Muscle of leg (tissue), 11 donors: Measurements from ENCODE around the gene KRTAP10-6. TPM values are rescaled to one million over a fixed set of nuclear protein-coding genes. Genes with fewer than 3 reads are reported as not detected.
"Not testable (repeated sequence)": the region's sequence is repeated elsewhere in the genome, so short reads cannot be mapped to it uniquely, and the experiment has no call there.

ENCODE experiments used
- DNase-seq: peaks from one replicate; pipeline ENCODE4 v3.0.0; 2013
- H3K27ac ChIP-seq: one replicate; pipeline ENCODE4 v1.5.1; 2013; ENCODE audit warnings: mild to moderate bottlenecking, low read length, control low read depth
- H3K27me3 ChIP-seq: one replicate; pipeline ENCODE4 v1.6.1; 2013; ENCODE audit warnings: low read length; ENCODE audit not compliant: control insufficient read depth, insufficient read depth
- H3K36me3 ChIP-seq: one replicate; pipeline ENCODE4 v1.6.1; 2013; ENCODE audit warnings: low read length; ENCODE audit not compliant: control insufficient read depth, insufficient read depth
- H3K4me1 ChIP-seq: one replicate; pipeline ENCODE4 v1.6.1; 2013; ENCODE audit warnings: low read length; ENCODE audit not compliant: control insufficient read depth, insufficient read depth
- H3K4me3 ChIP-seq: one replicate; pipeline ENCODE4 v1.5.1; 2013; ENCODE audit warnings: low read length, control low read depth
- H3K9me3 ChIP-seq: replicated peaks from 2 replicates; pipeline ENCODE4 v1.6.1; 2013; ENCODE audit warnings: low read depth, low read length; ENCODE audit not compliant: control insufficient read depth
- WGBS: methylation state at CpG from one replicate; pipeline ENCODE4 v1.1.5; 2013; ENCODE audit warnings: missing lambda C conversion rate; ENCODE audit not compliant: insufficient coverage; 5-methylcytosine and 5-hydroxymethylcytosine counted together
- polyA plus RNA-seq, 8 donors: library from polyadenylated mRNA; unstranded; fragments of 120-200 nt; gene quantifications; one replicate each; pipeline versions ENCODE4 v1.2.1 to v1.2.3, GENCODE V29; 2013; ENCODE audit warnings: inconsistent platforms in 1 of 8, low replicate concordance in 1 of 8; ENCODE audit not compliant: insufficient read length in 8 of 8, insufficient read depth in 1 of 8
- total RNA-seq: library from RNA; stranded (reverse); fragments of 120-200 nt; gene quantifications from one replicate; pipeline ENCODE4 v1.2.4, GENCODE V29; 2013

Gene KRTAP10-6
- total and polyA plus RNA-seq, 9 donors, result not detected

DNA sequence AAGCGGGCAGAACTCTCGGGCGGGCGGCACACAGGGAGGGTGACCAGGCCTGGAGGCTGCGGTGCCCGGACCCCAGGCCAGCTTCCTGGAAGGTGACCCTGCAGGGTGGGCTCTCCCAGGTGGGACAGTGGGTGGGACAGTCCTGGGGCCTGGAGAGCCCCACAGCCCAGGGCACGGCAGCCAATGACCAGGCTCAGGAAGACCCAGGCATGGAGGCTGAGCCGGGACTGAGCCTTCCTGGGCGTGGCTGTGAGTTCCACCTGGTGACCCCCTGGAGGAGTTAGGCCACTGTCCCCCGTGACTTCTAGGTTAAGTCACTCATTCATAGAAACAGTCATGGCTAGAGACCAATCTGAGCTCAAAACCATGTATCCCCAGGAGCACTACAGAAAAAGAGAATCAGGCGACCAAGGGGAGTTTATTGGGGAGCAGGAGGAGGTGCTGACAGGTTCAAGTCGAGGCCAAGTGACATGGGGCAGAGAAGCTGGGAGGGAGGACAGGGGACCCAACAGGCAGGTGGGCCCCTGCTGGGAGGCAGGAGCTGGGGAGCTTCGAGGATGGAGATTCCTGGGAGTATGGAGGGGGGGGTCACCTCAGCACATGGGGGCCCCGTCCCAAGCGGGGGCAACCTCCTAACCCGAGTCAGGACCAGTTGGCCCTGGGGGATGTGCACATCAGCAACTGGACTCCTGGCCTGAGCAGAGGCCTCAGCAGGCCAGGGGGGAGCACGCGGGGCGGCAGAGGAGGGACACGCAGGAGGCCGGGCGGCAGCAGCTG is 13.1 kb downstream of the KRTAP10-6 start:
- whole genome bisulfite sequencing, result 54% methylated on average over 11 of the region's 22 CpGs
- no peaks in the 10 kb centered on the region for H3K4me1 ChIP-seq
- peaks cover 10% of the 10 kb centered on the region for H3K27me3 ChIP-seq
- H3K9me3 ChIP-seq, result peaks cover 25% of the 10 kb centered on the region
- no peak overlapping the region for H3K4me3 ChIP-seq
- no peak for DNase-seq
- no peak overlapping the region for H3K27ac ChIP-seq
- H3K36me3 ChIP-seq, result no peaks in the 10 kb centered on the region

DNA sequence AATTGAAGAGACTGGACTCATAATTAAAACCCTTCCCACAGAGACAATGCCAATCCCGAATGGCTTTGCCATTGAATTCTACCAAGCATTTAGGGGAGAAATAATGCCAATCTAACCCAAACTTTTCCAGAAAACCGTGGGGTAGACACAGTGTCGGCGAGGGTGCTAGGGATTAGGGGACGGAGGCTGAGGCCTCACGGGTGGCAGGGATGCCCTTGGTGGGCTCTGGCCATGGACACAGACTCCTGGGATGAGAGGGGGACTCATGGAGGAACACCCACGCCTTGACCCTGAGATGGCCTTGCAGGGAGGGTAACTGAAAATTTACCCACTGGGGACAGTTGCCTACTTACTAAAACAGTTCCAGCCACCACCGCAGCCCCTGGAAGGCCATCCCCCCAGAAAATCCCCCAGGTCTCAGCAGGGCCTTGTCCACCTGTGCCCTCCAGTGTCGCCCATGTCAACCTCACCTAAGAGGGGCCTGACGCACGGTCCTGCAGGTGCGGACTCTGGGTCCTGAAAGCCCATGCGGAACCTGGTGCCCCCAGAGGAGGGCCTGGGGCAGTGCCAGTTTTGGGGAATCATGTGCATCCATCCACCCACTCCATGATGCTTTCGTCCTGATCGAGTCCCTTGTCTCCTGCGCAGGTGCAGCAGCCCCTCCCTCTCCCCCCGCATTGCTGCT is 13.8 kb downstream of the KRTAP10-6 start:
- Histone ChIP-seq H3K27ac (no peak overlapping the region), H3K36me3 (no peaks in the 10 kb centered on the region), H3K27me3 (peaks cover 10% of the 10 kb centered on the region), H3K4me1 (no peaks in the 10 kb centered on the region), H3K9me3 (peaks cover 25% of the 10 kb centered on the region), H3K4me3 (no peak overlapping the region)
- 91% methylated on average over 8 of the region's 17 CpGs for WGBS
- DNase-seq, result no peak

DNA sequence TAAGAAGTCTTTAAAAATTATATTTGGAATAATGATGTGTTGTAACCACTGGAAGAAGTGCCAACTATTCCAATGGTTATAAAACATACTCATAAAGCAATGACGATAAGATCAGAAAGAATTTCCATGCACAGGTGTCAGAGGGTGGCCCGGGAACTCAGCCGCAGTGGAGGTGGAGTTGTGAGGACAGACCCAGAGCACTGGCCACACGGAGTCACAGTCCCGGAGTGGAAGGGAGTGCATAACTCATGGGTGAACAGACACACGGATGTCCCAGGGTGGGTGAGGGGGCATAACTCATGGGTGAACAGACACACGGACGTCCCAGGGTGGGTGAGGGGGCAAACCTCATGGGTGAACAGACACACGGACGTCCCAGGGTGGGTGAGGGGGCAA is 16.3 kb downstream of the KRTAP10-6 start:
- Histone ChIP-seq H3K27me3 (peaks cover 9% of the 10 kb centered on the region), H3K36me3 (no peaks in the 10 kb centered on the region), H3K9me3 (peaks cover 21% of the 10 kb centered on the region), H3K4me3 (no peak overlapping the region), H3K27ac (no peak overlapping the region), H3K4me1 (no peaks in the 10 kb centered on the region)
- no peak for DNase-seq
- WGBS, result 89% methylated on average over 4 of the region's 10 CpGs

DNA sequence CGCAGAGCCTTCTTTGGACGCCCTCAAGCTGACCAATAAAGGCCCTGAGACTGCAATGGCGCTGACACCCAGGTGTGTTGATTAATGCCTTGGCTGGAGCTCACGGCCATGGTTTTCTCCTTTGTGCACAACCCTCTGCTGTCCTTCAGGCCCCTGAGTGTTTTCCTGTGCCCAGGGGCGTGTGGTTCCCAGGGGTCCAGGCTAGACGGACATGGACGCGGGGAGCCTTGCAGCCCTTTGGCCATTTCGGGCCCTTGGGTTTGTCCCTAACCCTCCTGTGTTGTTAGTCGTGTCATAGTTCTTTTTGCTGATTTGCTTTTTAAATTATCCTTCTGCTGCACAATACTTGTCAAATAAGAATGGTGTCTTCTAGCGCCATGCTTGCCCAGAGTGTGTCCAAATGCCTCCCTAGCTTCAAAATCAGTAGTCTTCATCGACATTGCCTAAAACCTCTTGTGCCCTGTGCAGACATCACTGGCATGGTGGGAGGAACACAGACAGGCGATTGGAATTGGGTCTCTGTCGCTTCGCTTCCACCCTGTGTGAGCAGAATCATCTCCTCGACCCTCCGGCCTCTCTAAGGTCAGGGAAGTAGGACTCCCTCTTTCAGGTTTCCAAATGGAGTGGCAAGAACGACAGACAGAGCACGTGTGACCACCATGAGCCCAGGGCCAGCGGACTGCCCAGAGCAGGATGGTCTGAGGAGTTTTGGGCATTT is 16.8 kb downstream of the KRTAP10-6 start:
- WGBS, result 82% methylated on average over 14 of the region's 20 CpGs
- H3K9me3 ChIP-seq, result peaks cover 17% of the 10 kb centered on the region
- no peak overlapping the region for H3K4me3 ChIP-seq
- no peaks in the 10 kb centered on the region for H3K36me3 ChIP-seq
- H3K27me3 ChIP-seq, result peaks cover 8% of the 10 kb centered on the region
- no peak overlapping the region for H3K27ac ChIP-seq
- DNase-seq, result no peak
- H3K4me1 ChIP-seq, result no peaks in the 10 kb centered on the region

DNA sequence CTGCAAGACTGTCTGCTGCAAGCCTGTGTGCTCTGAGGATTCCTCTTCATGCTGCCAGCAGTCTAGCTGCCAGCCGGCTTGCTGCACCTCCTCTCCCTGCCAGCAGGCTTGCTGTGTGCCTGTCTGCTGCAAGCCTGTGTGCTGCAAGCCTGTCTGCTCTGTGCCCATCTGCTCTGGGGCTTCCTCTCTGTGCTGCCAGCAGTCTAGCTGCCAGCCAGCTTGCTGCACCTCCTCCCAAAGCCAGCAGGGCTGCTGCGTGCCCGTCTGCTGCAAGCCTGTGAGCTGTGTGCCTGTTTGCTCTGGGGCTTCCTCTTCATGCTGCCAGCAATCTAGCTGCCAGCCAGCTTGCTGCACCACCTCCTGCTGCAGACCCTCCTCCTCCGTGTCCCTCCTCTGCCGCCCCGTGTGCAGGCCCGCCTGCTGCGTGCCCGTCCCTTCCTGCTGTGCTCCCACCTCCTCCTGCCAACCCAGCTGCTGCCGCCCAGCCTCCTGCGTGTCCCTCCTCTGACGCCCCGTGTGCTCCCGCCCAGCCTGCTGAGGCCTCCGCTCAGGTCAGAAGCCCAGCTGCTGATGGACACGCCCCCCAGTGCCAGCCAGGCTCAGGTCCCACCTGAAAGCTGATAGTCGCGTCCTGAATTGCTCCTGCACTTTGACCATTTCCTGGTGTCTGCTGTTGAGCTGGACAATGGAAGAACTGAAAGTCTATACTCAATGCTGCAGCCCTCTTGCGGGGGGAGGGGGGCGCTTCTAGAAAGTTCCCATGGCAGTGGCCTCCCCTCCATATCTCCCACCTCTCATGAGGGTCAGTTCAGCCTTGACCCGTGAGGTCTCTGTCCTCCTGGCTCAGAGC is 17.6 kb downstream of the KRTAP10-6 start:
- 23% methylated on average over 17 of the region's 21 CpGs for WGBS

DNA sequence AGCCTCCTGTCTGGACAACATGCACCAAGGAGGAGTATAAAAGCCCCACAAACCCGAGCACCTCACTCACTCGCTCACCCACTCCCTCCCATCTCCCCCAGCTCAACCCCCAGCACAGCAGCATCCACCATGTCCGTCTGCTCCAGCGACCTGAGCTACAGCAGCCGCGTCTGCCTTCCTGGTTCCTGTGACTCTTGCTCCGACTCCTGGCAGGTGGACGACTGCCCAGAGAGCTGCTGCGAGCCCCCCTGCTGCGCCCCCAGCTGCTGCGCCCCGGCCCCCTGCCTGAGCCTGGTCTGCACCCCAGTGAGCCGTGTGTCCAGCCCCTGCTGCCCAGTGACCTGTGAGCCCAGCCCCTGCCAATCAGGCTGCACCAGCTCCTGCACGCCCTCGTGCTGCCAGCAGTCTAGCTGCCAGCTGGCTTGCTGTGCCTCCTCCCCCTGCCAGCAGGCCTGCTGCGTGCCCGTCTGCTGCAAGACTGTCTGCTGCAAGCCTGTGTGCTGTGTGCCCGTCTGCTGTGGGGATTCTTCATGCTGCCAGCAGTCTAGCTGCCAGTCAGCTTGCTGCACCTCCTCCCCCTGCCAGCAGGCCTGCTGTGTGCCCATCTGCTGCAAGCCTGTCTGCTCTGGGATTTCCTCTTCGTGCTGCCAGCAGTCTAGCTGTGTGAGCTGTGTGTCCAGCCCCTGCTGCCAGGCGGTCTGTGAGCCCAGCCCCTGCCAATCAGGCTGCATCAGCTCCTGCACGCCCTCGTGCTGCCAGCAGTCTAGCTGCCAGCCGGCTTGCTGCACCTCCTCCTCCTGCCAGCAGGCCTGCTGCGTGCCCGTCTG is 18.5 kb downstream of the KRTAP10-6 start, which contains the start of gene KRTAP10-4:
TSS of gene KRTAP10-4 (plus strand) at position 100 of the 827 bp plus-strand sequence. CDS start at position 130, 30 bp downstream.
- H3K36me3 ChIP-seq, DNase-seq, H3K4me1 ChIP-seq, H3K27ac ChIP-seq, H3K4me3 ChIP-seq, H3K27me3 ChIP-seq: not testable (repeated sequence)
- H3K9me3 ChIP-seq, result peaks cover 16% of the 10 kb centered on the region
- WGBS, result 58% methylated on average over 11 of the region's 25 CpGs

More for the DNA sequence above, 17.6 kb downstream of the KRTAP10-6 start:
- Histone ChIP-seq H3K27me3 (peaks cover 7% of the 10 kb centered on the region), H3K4me3 (no peak overlapping the region), H3K9me3 (peaks cover 16% of the 10 kb centered on the region), H3K27ac (no peak overlapping the region), H3K36me3 (no peaks in the 10 kb centered on the region), H3K4me1 (no peaks in the 10 kb centered on the region)
- no peak for DNase-seq

DNA sequence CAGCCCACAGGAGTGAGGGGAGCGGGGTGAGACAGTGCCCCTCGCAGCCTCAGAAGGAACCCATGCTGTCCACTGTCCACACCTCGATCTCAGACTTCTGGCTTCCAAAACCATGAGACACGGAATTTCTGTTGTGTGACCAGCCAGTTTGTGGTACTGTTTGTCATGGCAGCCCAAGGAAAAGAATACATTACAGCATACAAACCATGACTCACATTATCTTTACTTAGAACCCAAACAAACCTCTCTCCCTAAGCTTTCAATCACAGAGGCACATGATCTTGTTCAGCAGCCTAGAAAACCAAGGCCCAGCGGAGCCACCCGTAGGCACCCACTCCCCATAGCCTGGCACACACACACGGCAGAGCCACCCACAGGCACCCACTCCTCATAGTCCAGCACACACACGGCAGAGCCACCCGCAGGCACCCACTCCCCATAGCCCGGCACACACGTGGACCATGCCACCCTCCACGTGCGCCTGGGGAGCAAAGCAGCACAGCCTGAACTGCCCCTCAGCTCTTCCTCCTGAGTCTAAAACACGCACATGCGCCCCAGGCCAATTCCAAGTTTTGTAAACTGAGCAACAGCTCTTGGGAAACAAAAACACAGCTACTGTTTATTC is 19.2 kb downstream of the KRTAP10-6 start:
- Histone ChIP-seq H3K4me3 (no peak overlapping the region), H3K4me1 (peaks cover 11% of the 10 kb centered on the region), H3K27me3 (peaks cover 7% of the 10 kb centered on the region), H3K9me3 (peaks cover 16% of the 10 kb centered on the region), H3K27ac (no peak overlapping the region), H3K36me3 (no peaks in the 10 kb centered on the region)
- 80% methylated on average over 15 of the region's 15 CpGs for WGBS
- no peak for DNase-seq

- no peak for DNase-seq
- H3K36me3 ChIP-seq, result no peaks in the 10 kb centered on the region
- peaks cover 7% of the 10 kb centered on the region for H3K27me3 ChIP-seq
- H3K4me3 ChIP-seq, result no peak overlapping the region
- WGBS, result 90% methylated on average over 33 of the region's 40 CpGs
- no peak overlapping the region for H3K27ac ChIP-seq
- H3K9me3 ChIP-seq, result peaks cover 12% of the 10 kb centered on the region
- peaks cover 11% of the 10 kb centered on the region for H3K4me1 ChIP-seq
Measured at GRCh38 chr21:44571844-44572782, 20.2 kb downstream of the KRTAP10-6 start.
